WERI-Rb-1 (cell line): ENCODE data around the gene CNNM3.
A peak's percentile ranks its signal among the peaks of the same experiment; 100 is the strongest.

Experiments
- DNase-seq: peaks from one replicate; pipeline ENCODE4 v3.0.0-alpha.2; 2020
- H3K27ac ChIP-seq: fragments of 250-450 bp; sonication (Bioruptor Pico); 2 replicates; pipeline ENCODE4 v1.5.1; 2020; ENCODE audit warnings: mild to moderate bottlenecking, moderate library complexity
- H3K27me3 ChIP-seq: fragments of 250-450 bp; sonication (Bioruptor Pico); 2 replicates; pipeline ENCODE4 v1.5.1; 2021; ENCODE audit warnings: mild to moderate bottlenecking, low read depth, moderate library complexity; ENCODE audit not compliant: insufficient read depth, severe bottlenecking
- H3K36me3 ChIP-seq: fragments of 250-450 bp; sonication (Bioruptor Pico); 2 replicates; pipeline ENCODE4 v1.5.1; 2020; ENCODE audit warnings: mild to moderate bottlenecking, moderate library complexity
- H3K4me3 ChIP-seq: 2 replicates; pipeline ENCODE4 v1.5.1; 2011; ENCODE audit warnings: low read depth, mild to moderate bottlenecking, control low read depth, low read length
- H3K9me3 ChIP-seq: fragments of 250-450 bp; sonication (Bioruptor Pico); 2 replicates; pipeline ENCODE4 v1.5.1; 2021; ENCODE audit warnings: mild to moderate bottlenecking, moderate library complexity; ENCODE audit not compliant: severe bottlenecking
- TF ChIP-seq, protein P1 (sequence below): IDR thresholded peaks from 2 replicates; pipeline ENCODE4 v1.5.1; 2011; ENCODE audit warnings: low read depth, mild to moderate bottlenecking, control low read depth, inconsistent platforms, low read length

The CNNM3 gene

DNA sequence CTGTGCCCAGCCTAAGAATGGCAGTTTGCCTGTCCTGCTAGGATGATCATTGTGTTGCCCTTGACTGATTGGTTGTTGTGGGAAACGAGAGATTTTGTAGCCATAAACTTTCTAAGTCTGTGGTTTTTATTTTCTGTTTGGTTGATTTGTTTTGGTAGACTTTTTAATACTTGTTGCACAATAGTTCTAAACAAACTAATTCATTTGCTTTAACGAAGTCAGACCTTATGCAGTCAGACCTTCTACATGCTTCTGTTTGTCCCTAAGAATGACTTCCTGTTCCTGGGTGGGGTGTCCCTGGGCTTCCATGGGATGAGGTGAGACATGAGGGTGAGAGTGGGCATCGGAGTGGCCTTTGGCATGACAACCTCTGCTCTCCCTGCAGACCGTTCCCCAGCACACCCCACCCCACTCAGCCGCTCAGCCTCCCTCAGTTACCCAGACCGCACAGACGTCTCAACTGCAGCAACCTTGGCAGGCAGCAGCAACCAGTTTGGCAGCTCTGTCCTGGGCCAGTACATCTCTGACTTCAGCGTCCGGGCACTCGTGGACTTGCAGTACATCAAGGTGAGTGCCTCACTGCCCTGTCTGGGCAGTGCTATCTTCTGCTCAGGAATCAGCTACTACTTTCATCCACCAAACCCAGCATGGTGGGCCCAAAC lies 7.8 kb upstream of the CNNM3 start:
- Histone ChIP-seq H3K27me3 (no peaks in the 10 kb centered on the region), H3K4me3 (no peak overlapping the region), H3K9me3 (no peaks in the 10 kb centered on the region), H3K36me3 (peaks cover 31% of the 10 kb centered on the region), H3K27ac (no peak overlapping the region)
- TF ChIP-seq, protein P1, sequence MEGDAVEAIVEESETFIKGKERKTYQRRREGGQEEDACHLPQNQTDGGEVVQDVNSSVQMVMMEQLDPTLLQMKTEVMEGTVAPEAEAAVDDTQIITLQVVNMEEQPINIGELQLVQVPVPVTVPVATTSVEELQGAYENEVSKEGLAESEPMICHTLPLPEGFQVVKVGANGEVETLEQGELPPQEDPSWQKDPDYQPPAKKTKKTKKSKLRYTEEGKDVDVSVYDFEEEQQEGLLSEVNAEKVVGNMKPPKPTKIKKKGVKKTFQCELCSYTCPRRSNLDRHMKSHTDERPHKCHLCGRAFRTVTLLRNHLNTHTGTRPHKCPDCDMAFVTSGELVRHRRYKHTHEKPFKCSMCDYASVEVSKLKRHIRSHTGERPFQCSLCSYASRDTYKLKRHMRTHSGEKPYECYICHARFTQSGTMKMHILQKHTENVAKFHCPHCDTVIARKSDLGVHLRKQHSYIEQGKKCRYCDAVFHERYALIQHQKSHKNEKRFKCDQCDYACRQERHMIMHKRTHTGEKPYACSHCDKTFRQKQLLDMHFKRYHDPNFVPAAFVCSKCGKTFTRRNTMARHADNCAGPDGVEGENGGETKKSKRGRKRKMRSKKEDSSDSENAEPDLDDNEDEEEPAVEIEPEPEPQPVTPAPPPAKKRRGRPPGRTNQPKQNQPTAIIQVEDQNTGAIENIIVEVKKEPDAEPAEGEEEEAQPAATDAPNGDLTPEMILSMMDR: no peak
- DNase-seq: no peak

DNA sequence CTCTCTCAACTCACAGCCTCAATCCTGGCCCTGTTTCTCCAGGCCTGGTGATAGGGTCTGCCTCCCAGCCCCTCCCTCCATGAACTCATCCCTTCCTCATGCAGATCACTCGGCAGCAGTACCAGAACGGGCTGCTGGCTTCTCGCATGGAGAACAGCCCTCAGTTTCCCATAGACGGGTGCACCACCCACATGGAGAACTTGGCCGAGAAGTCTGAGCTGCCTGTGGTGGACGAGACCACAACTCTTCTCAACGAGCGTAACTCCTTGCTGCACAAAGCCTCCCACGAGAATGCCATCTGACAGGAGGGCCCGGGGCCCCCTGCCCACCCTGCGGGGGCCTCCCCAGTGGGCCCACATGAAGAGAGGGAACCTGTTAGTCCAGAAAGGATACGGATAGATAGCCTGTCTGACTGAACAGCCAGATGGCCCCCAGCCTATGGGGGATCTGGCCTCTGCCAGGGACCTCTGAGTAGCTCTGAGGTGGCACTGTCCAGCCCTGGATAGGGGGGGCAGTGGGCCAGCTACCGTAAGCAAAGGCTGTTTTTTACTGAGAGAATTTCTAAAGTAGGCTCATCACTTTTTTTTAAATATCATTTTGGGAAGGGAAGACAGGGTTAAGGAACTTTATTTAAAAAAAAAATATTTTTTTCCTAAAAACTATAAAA lies 6.7 kb upstream of the CNNM3 start:
- TF ChIP-seq, protein P1: no peak
- DNase-seq: no peak
- H3K36me3 ChIP-seq: peaks cover 31% of the 10 kb centered on the region
- H3K9me3 ChIP-seq: no peaks in the 10 kb centered on the region
- peak overlapping the region; percentile 57 for H3K27ac ChIP-seq
- no peaks in the 10 kb centered on the region for H3K27me3 ChIP-seq
- no peak overlapping the region for H3K4me3 ChIP-seq

DNA sequence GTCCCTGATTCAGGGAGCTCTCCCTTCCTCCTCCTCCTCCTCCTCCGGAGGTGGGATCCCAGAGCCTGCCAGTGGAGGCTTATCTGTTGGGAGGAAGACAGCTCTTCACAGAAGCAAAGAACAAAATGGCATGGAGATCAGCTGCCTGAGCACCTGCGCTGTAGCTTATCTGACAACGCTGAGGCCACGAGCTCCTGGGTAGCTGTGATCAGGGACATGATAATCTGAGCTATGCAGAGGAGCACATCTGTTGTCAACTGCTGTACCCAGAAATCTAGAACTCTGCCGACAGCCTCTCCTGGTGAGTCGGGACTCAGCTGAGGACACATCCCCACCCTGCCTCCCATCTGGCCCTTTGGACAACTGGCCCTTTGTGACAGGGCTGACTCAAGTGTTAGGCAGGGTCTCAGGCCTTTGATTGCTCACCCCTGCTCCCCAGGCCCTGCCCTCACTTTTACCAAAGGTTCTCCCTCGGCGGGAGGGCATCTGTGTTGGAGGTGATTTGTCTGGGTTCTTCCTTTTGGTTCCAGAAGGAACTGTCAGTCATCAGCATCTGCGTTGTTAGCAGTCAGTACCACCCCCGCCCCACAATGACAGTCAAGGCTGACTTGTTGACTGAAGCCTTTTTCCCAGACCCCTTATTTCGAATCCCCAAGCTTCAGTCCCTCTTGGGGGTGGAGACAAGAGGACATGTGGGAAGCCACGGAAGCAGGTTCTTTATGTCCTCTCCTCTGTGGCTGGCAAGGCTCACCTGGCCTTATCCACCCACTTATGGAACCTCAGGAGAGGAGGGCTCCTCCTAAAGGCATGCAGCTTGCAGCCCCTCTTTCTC lies 5.9 kb upstream of the CNNM3 start:
- peak; percentile 48 for DNase-seq
- Histone ChIP-seq H3K27ac (peak overlapping the region; percentile 57), H3K9me3 (no peaks in the 10 kb centered on the region), H3K4me3 (no peak overlapping the region), H3K27me3 (no peaks in the 10 kb centered on the region), H3K36me3 (peaks cover 31% of the 10 kb centered on the region)
- TF ChIP-seq, protein P1: no peak

DNA sequence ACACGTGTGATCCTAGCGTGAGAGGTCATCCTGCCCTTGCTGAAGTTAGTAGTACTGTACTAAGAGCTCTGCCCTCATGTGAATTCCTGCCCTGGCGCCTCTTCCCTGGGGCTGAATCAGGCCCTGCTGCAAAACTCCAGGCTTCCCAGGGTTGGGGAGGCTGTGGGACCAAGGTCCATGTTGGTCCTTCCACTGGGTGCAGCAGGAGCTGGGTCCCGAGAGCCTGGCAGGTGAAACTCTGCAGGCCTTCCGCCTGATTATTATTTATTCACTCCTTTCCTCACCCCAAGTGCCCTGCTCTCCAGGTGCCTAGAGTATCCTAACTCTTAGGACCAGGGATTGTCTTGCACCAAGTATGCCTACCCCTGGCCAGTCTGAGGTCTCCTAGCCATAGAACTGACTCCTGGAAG lies 5.3 kb upstream of the CNNM3 start:
- DNase-seq: no peak
- peaks cover 31% of the 10 kb centered on the region for H3K36me3 ChIP-seq
- H3K27me3 ChIP-seq: no peaks in the 10 kb centered on the region
- H3K27ac ChIP-seq: no peak overlapping the region
- no peaks in the 10 kb centered on the region for H3K9me3 ChIP-seq
- TF ChIP-seq, protein P1: no peak
- H3K4me3 ChIP-seq: no peak overlapping the region

DNA sequence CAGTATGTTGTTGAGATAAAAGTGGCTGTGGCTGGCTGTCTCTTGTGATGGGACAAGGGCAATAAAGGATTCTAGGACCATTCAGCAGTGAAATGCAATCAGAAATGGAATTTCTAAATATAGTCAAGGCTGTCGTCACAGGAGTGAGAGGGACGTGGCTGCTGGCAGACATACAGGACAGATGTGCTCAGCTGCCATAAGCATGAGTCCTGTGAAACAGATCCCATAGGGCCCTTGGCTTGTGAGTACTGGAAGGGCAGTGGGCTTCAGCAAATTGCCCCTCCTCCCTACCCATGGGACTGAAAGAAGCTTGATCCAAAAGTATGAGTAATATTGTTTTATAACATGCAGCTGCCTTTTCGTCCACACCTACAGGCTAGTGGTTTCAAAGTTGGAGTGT lies 4.2 kb upstream of the CNNM3 start:
- no peak for DNase-seq
- TF ChIP-seq, protein P1: no peak

More for the DNA sequence above, 4.2 kb upstream of the CNNM3 start:
- no peaks in the 10 kb centered on the region for H3K9me3 ChIP-seq
- H3K4me3 ChIP-seq: no peak overlapping the region
- no peak overlapping the region for H3K27ac ChIP-seq
- H3K36me3 ChIP-seq: peaks cover 31% of the 10 kb centered on the region
- H3K27me3 ChIP-seq: no peaks in the 10 kb centered on the region
